ENCODE measurements around the gene ERBB4. TPM values are rescaled to one million over a fixed set of nuclear protein-coding genes. Genes with fewer than 3 reads are reported as not detected.

ERBB4 gene
- total and polyA plus RNA-seq, 2 of the 8 experiments (the other 6 are each of a cell fraction or from before 2014, with no cell fraction given): 0.34 to 1.3 TPM

- Histone ChIP-seq H3K79me1 (ENCODE audit: low read depth, low read length) (no peaks in the 10 kb centered on the region), H2BK20ac (ENCODE audit: low read length) (no peak overlapping the region), H3K56ac (replicated peaks; ENCODE audit: insufficient read length, low read depth, low read length) (no peak overlapping the region), H2BK120ac (replicated peaks; ENCODE audit: low read depth, low read length) (no peak overlapping the region), H2BK5ac (ENCODE audit: low read depth, low read length) (no peak overlapping the region), H3K4ac (replicated peaks; ENCODE audit: insufficient read length, low read depth, low read length) (no peak overlapping the region), H4K8ac (ENCODE audit: extremely low read depth, insufficient read depth, low read length) (no peak overlapping the region), H3K14ac (ENCODE audit: insufficient read length) (no peak overlapping the region), H3K9ac (replicated peaks in 1 of 4; ENCODE audit: extremely low read depth in 1 of 4, low read depth in 3 of 4, low read length in 3 of 4) (no peak overlapping the region), H3K79me2 (ENCODE audit: control insufficient read depth in 1 of 2, insufficient read depth in 2 of 2, low read length in 2 of 2) (no peaks in the 10 kb centered on the region), H2AFZ (ENCODE audit: low read length) (no peak overlapping the region), H3K9me3 (ENCODE audit: insufficient read depth in 2 of 2, low read depth in 1 of 2, low read length in 1 of 2) (no peaks in the 10 kb centered on the region), H3K4me3 (ENCODE audit: extremely low read depth in 1 of 4, insufficient read depth in 2 of 4, low read depth in 3 of 4, low read length in 4 of 4) (no peak overlapping the region), H4K5ac (ENCODE audit: insufficient read length, low read depth, low read length) (no peak overlapping the region), H3K36me3 (ENCODE audit: control insufficient read depth in 2 of 4, insufficient read depth in 4 of 4, low read length in 3 of 4) (no peaks in the 10 kb centered on the region), H2AK5ac (ENCODE audit: low read depth, low read length) (no peak overlapping the region), H2BK12ac (ENCODE audit: low read depth, low read length) (no peak overlapping the region), H3K4me1 (replicated peaks in 1 of 4; ENCODE audit: control insufficient read depth in 3 of 4, insufficient read depth in 4 of 4, low read length in 3 of 4) (no peaks in the 10 kb centered on the region), H2BK15ac (ENCODE audit: low read length) (no peak overlapping the region), H4K20me1 (replicated peaks in 1 of 2; ENCODE audit: control insufficient read depth in 1 of 2, insufficient read depth in 2 of 2, low read length in 2 of 2) (no peaks in the 10 kb centered on the region), H3K23ac (ENCODE audit: insufficient read length) (no peak overlapping the region), H3K23me2 (ENCODE audit: low read depth, low read length) (no peaks in the 10 kb centered on the region), H3K27me3 (replicated peaks in 1 of 4; ENCODE audit: control insufficient read depth in 3 of 4, extremely low read depth in 1 of 4, insufficient read depth in 3 of 4, low read length in 3 of 4) (no peaks in the 10 kb centered on the region), H3K27ac (ENCODE audit: low read depth, low read length) (no peak overlapping the region), H3K4me2 (ENCODE audit: insufficient read depth in 1 of 2, low read depth in 2 of 2, low read length in 2 of 2) (no peak overlapping the region), H3K18ac (ENCODE audit: extremely low read depth, low read length) (no peak overlapping the region), H4K91ac (replicated peaks; ENCODE audit: insufficient read length, low read length) (no peak overlapping the region)
- POLR2A ChIA-PET (ENCODE audit: partially characterized antibody): no interaction called here
- DNase-seq (ENCODE audit: low read depth in 1 of 2, low spot score in 2 of 2) (no peak), FAIRE-seq (no peak)
- 84% methylated on average over 1 of the region's 1 CpG; no CpG with 5 or more reads in 1 of the 2 experiments for WGBS, 2 experiments (ENCODE audit: extremely low coverage in 1 of 2, insufficient coverage in 1 of 2, insufficient read length in 1 of 2, insufficient replicate concordance in 2 of 2, low coverage in 1 of 2, low lambda C conversion rate in 2 of 2, missing lambda C conversion rate in 1 of 2)
- CTCF ChIA-PET (ENCODE audit: partially characterized antibody): no interaction called here
- TF ChIP-seq CREB1 (IDR thresholded peaks at IDR 0.05): no peak
- TF ChIP-seq CBX5 (IDR thresholded peaks at IDR 0.05; ENCODE audit: low read depth, low read length): no peak
- TF ChIP-seq POU5F1 (IDR thresholded peaks at IDR 0.05; ENCODE audit: low read depth, low read length): no peak
- TF ChIP-seq MAFK (IDR thresholded peaks at IDR 0.05; ENCODE audit: low read depth, low read length): no peak
- TF ChIP-seq SP4 (IDR thresholded peaks at IDR 0.05; ENCODE audit: low read length): no peak
- TF ChIP-seq ZNF274 (IDR thresholded peaks at IDR 0.05; ENCODE audit: borderline replicate concordance, extremely low read depth, low read length): no peak
- no peak for TF ChIP-seq GTF2F1 (IDR thresholded peaks at IDR 0.05; ENCODE audit: borderline replicate concordance, low read depth, low read length)
- TF ChIP-seq HDAC2 (IDR thresholded peaks at IDR 0.05; ENCODE audit: borderline replicate concordance in 1 of 2, low read depth in 2 of 2, low read length in 2 of 2): no peak
- no peak for TF ChIP-seq BCL11A (IDR thresholded peaks at IDR 0.05; ENCODE audit: low read depth in 2 of 2, low read length in 2 of 2)
- TF ChIP-seq EZH2 (IDR thresholded peaks at IDR 0.05; ENCODE audit: low read depth, low read length, severe bottlenecking): no peak
- no peak for TF ChIP-seq HDAC6 (IDR thresholded peaks at IDR 0.05; ENCODE audit: low read depth, low read length)
- TF ChIP-seq RBBP5 (IDR thresholded peaks at IDR 0.05; ENCODE audit: borderline replicate concordance, low read depth, low read length): no peak
- no peak for TF ChIP-seq TEAD4 (IDR thresholded peaks at IDR 0.05; ENCODE audit: low read depth, low read length)
- TF ChIP-seq KDM1A (IDR thresholded peaks at IDR 0.05; ENCODE audit: borderline replicate concordance, low read length): no peak
- TF ChIP-seq ATF3 (IDR thresholded peaks at IDR 0.05; ENCODE audit: insufficient read depth, low read depth, low read length): no peak
Observed at GRCh38 chr2:211967234-211967633, 571.4 kb downstream of the ERBB4 start.
